H9 (cell line): Measurements from ENCODE around the gene GALNS. TPM values are rescaled to one million over a fixed set of nuclear protein-coding genes. Genes with fewer than 3 reads are reported as not detected.

ENCODE experiments used
- DNase-seq: peaks from one replicate; pipeline ENCODE4 v3.0.0-alpha.2; 2017
- H2AFZ ChIP-seq: one replicate; pipeline ENCODE4 v1.6.1; 2013; ENCODE audit warnings: mild to moderate bottlenecking, low read length, control low read depth, moderate library complexity
- H2AK5ac ChIP-seq: 2 replicates; pipeline ENCODE4 v1.6.1; 2013; ENCODE audit warnings: low read length, control low read depth, mixed read lengths; ENCODE audit not compliant: insufficient read length
- H2BK120ac ChIP-seq: one replicate; pipeline ENCODE4 v1.6.1; 2013; ENCODE audit warnings: low read depth, mild to moderate bottlenecking, low read length, control low read depth, inconsistent platforms; ENCODE audit not compliant: poor library complexity, severe bottlenecking
- H2BK12ac ChIP-seq: 2 replicates; pipeline ENCODE4 v1.6.1; 2013; ENCODE audit warnings: low read length, control low read depth, mixed read lengths, low read depth; ENCODE audit not compliant: insufficient read length
- H2BK15ac ChIP-seq: 2 replicates; pipeline ENCODE4 v1.6.1; 2013; ENCODE audit warnings: low read depth, low read length, control low read depth
- H2BK20ac ChIP-seq: one replicate; pipeline ENCODE4 v1.6.1; 2013; ENCODE audit warnings: low read depth, mild to moderate bottlenecking, low read length, control low read depth, inconsistent platforms; ENCODE audit not compliant: poor library complexity, severe bottlenecking
- H2BK5ac ChIP-seq: 2 replicates; pipeline ENCODE4 v1.6.1; 2013; ENCODE audit warnings: low read length, control low read depth, mixed read lengths; ENCODE audit not compliant: insufficient read length
- H3K14ac ChIP-seq: 2 replicates; pipeline ENCODE4 v1.6.1; 2013; ENCODE audit warnings: low read length, control low read depth; ENCODE audit not compliant: insufficient read depth
- H3K18ac ChIP-seq: 2 replicates; pipeline ENCODE4 v1.6.1; 2013; ENCODE audit warnings: low read depth, mild to moderate bottlenecking, mixed read lengths, low read length, control low read depth; ENCODE audit not compliant: insufficient read length
- H3K23ac ChIP-seq: 2 replicates; pipeline ENCODE4 v1.6.1; 2013; ENCODE audit warnings: low read length, control low read depth, mixed read lengths, low read depth; ENCODE audit not compliant: insufficient read length
- H3K23me2 ChIP-seq: 2 replicates; pipeline ENCODE4 v1.6.1; 2013; ENCODE audit warnings: low read depth, mild to moderate bottlenecking, mixed read lengths, low read length, control low read depth; ENCODE audit not compliant: insufficient read length, poor library complexity, severe bottlenecking
- H3K27ac ChIP-seq: 2 replicates; pipeline ENCODE4 v1.5.1; 2013; ENCODE audit warnings: low read length, control low read depth, mixed read lengths, low read depth; ENCODE audit not compliant: insufficient read length
- H3K27me3 ChIP-seq: 2 replicates; pipeline ENCODE4 v1.6.1; 2013; ENCODE audit warnings: low read length, control low read depth, inconsistent platforms; ENCODE audit not compliant: insufficient read depth
- H3K4ac ChIP-seq: 2 replicates; pipeline ENCODE4 v1.6.1; 2013; ENCODE audit warnings: low read depth, mild to moderate bottlenecking, control low read depth, inconsistent platforms, low read length, moderate library complexity
- H3K4me1 ChIP-seq: 2 replicates; pipeline ENCODE4 v1.6.1; 2013; ENCODE audit warnings: low read length, control low read depth, inconsistent platforms; ENCODE audit not compliant: insufficient read depth
- H3K4me2 ChIP-seq: 2 replicates; pipeline ENCODE4 v1.6.1; 2013; ENCODE audit warnings: low read length, control low read depth, mixed read lengths; ENCODE audit not compliant: insufficient read length, insufficient read depth
- H3K56ac ChIP-seq: 2 replicates; pipeline ENCODE4 v1.6.1; 2013; ENCODE audit warnings: low read depth, mild to moderate bottlenecking, mixed read lengths, low read length, control low read depth; ENCODE audit not compliant: insufficient read length
- H3K79me1 ChIP-seq: 2 replicates; pipeline ENCODE4 v1.6.1; 2013; ENCODE audit warnings: low read depth, mild to moderate bottlenecking, moderate library complexity, low read length, control low read depth, inconsistent platforms; ENCODE audit not compliant: insufficient read depth, poor library complexity, severe bottlenecking
- H3K79me2 ChIP-seq: 2 replicates; pipeline ENCODE4 v1.6.1; 2013; ENCODE audit warnings: low read length, control low read depth, inconsistent platforms; ENCODE audit not compliant: insufficient read depth
- H3K9ac ChIP-seq: 2 replicates; pipeline ENCODE4 v1.6.1; 2013; ENCODE audit warnings: low read length, control low read depth, mixed read lengths; ENCODE audit not compliant: insufficient read length; ENCODE audit errors: extremely low read depth
- H3K9me3 ChIP-seq: one replicate; pipeline ENCODE4 v1.6.1; 2013; ENCODE audit warnings: low read depth, low read length, inconsistent platforms; ENCODE audit not compliant: control insufficient read depth
- H3T11ph ChIP-seq: one replicate; pipeline ENCODE4 v1.6.1; 2013; ENCODE audit warnings: mild to moderate bottlenecking, low read length, control low read depth, inconsistent platforms
- H4K20me1 ChIP-seq: one replicate; pipeline ENCODE4 v1.6.1; 2013; ENCODE audit not compliant: control insufficient read depth, insufficient read length, insufficient read depth
- H4K5ac ChIP-seq: 2 replicates; pipeline ENCODE4 v1.6.1; 2013; ENCODE audit warnings: low read depth, mild to moderate bottlenecking, mixed read lengths, low read length, control low read depth; ENCODE audit not compliant: insufficient read length
- H4K8ac ChIP-seq: replicated peaks from 2 replicates; pipeline ENCODE4 v1.6.1; 2013; ENCODE audit warnings: low read length, control low read depth, mixed read lengths, low read depth; ENCODE audit not compliant: insufficient read length
- H4K91ac ChIP-seq: 2 replicates; pipeline ENCODE4 v1.6.1; 2013; ENCODE audit warnings: low read depth, mild to moderate bottlenecking, moderate library complexity, mixed read lengths, low read length, control low read depth; ENCODE audit not compliant: insufficient read length
- H3K27ac Mint-ChIP-seq, 3 experiments: 2 replicates in 2 of 3; 3 replicates in 1 of 3; pipeline ENCODE4 v1.8.0; 2020 to 2021; ENCODE audit warnings: mixed read lengths in 3 of 3, mild to moderate bottlenecking in 1 of 3, moderate library complexity in 1 of 3
- H3K27me3 Mint-ChIP-seq: 2 replicates; pipeline ENCODE4 v1.8.0; 2021; ENCODE audit warnings: low read depth, mild to moderate bottlenecking, moderate library complexity, mixed read lengths
- H3K36me3 Mint-ChIP-seq, 3 experiments: 2 replicates in 2 of 3; 3 replicates in 1 of 3; pipeline ENCODE4 v1.8.0; 2020 to 2021; ENCODE audit warnings: low read depth in 3 of 3, mixed read lengths in 3 of 3; ENCODE audit not compliant: insufficient read depth in 1 of 3
- H3K4me1 Mint-ChIP-seq, 2 experiments: 2 replicates each; pipeline ENCODE4 v1.8.0; 2020; ENCODE audit warnings: mixed read lengths in 2 of 2
- H3K4me3 Mint-ChIP-seq, 2 experiments: 2 replicates in 1 of 2; 3 replicates in 1 of 2; pipeline ENCODE4 v1.8.0; 2020 to 2021; ENCODE audit warnings: mild to moderate bottlenecking in 2 of 2, mixed read lengths in 2 of 2, moderate library complexity in 1 of 2
- H3K9me3 Mint-ChIP-seq, 2 experiments: 2 replicates in 1 of 2; 3 replicates in 1 of 2; pipeline ENCODE4 v1.8.0; 2020; ENCODE audit warnings: mild to moderate bottlenecking in 2 of 2, mixed read lengths in 2 of 2, moderate library complexity in 1 of 2
- WGBS: extraction: QIAGEN DNeasy Blood & Tissue Kit; methylation state at CpG from one replicate; pipeline ENCODE4 v1.1.7; 2013; ENCODE audit warnings: missing lambda C conversion rate, low lambda C conversion rate, mixed read lengths; ENCODE audit not compliant: insufficient read length; ENCODE audit errors: extremely low coverage; 5-methylcytosine and 5-hydroxymethylcytosine counted together
- total RNA-seq: library from RNA; stranded (reverse); gene quantifications from 2 replicates; pipeline ENCODE4 v1.2.1, GENCODE V29; 2021
- TF ChIP-seq, protein P1 (sequence below): fragments of 200-600 bp; sonication (generic); conservative IDR thresholded peaks from 3 replicates; pipeline ENCODE4 v1.8.0; 2021; ENCODE audit warnings: antibody characterized with exemption, mild to moderate bottlenecking

The GALNS gene
- total RNA-seq, 1 experiment from 2014 or later, result 20.3 TPM

DNA sequence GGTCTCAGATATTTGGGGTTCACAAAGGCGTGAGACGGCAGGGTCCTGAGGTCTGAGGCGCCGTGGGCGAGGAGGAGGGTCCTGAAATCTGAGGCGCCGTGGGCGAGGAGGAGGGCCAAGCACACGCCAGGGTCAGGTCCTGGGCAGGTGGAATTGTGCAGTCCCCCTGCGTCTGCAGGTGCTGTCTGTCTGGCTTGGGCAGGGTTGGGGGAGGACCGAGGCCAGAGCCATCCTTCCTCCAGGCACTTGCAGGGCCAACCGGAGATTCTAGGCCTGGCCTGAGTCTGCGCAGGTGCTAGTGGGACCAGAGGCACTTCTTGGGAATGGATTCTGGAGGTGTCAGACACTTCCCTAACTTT is 42.6 kb downstream of the GALNS start:
- Histone ChIP-seq H3K4ac (no peak overlapping the region), H3T11ph (no peak overlapping the region), H4K20me1 (peaks cover 3% of the 10 kb centered on the region), H2BK5ac (no peak overlapping the region), H3K9ac (no peak overlapping the region), H3K9me3 (no peaks in the 10 kb centered on the region), H2BK20ac (no peak overlapping the region), H2BK12ac (no peak overlapping the region), H3K79me1 (no peaks in the 10 kb centered on the region), H4K91ac (no peak overlapping the region), H2BK120ac (no peak overlapping the region), H3K27me3 (no peaks in the 10 kb centered on the region), H2AK5ac (no peak overlapping the region), H3K79me2 (peaks cover 3% of the 10 kb centered on the region; the same call in 1 of the 2 replicates), H3K23me2 (peaks cover 9% of the 10 kb centered on the region), H2BK15ac (no peak overlapping the region), H4K5ac (no peak overlapping the region), H3K56ac (no peak overlapping the region), H2AFZ (no peak overlapping the region), H4K8ac (no peak overlapping the region), H3K27ac (no peak overlapping the region), H3K4me1 (no peaks in the 10 kb centered on the region), H3K14ac (no peak overlapping the region), H3K18ac (no peak overlapping the region), H3K23ac (no peak overlapping the region), H3K4me2 (no peak overlapping the region)
- Mint-ChIP-seq H3K27ac (no peak overlapping the region), H3K36me3 (peaks cover 3 to 19% (median 12%) of the 10 kb centered on the region in 3 experiments; a peak in 6 of 7 replicates), H3K9me3 (no peaks in the 10 kb centered on the region), H3K4me1 (peaks cover 6 to 10% of the 10 kb centered on the region in 2 experiments), H3K4me3 (peak overlapping the region in 1 of 2 experiments; percentile 40; a peak in 2 of 5 replicates), H3K27me3 (no peaks in the 10 kb centered on the region; the same call in 1 of the 2 replicates)
- TF ChIP-seq, protein P1, sequence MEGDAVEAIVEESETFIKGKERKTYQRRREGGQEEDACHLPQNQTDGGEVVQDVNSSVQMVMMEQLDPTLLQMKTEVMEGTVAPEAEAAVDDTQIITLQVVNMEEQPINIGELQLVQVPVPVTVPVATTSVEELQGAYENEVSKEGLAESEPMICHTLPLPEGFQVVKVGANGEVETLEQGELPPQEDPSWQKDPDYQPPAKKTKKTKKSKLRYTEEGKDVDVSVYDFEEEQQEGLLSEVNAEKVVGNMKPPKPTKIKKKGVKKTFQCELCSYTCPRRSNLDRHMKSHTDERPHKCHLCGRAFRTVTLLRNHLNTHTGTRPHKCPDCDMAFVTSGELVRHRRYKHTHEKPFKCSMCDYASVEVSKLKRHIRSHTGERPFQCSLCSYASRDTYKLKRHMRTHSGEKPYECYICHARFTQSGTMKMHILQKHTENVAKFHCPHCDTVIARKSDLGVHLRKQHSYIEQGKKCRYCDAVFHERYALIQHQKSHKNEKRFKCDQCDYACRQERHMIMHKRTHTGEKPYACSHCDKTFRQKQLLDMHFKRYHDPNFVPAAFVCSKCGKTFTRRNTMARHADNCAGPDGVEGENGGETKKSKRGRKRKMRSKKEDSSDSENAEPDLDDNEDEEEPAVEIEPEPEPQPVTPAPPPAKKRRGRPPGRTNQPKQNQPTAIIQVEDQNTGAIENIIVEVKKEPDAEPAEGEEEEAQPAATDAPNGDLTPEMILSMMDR, result no peak
- no peak for DNase-seq
- no CpG with 5 or more reads among the region's 13 CpGs for WGBS
